Stimulated activated naive CD8-positive, alpha-beta T cell treated with anti-CD3 and anti-CD28 coated beads, Interleukin-15, Interleukin-2, amounts not matched to agents 100 ng/mL and 50 ng/mL, for 24 hours (primary cell): ENCODE results near the gene ABCB4.
"Not testable (repeated sequence)": the region's sequence is repeated elsewhere in the genome, so short reads cannot be mapped to it uniquely, and the experiment has no call there.

ENCODE experiments used
- H3K27ac Mint-ChIP-seq: one replicate; pipeline ENCODE4 v1.8.0; 2021; ENCODE audit warnings: mild to moderate bottlenecking, mixed read lengths
- H3K27me3 Mint-ChIP-seq: one replicate; pipeline ENCODE4 v1.8.0; 2021; ENCODE audit warnings: mixed read lengths
- H3K36me3 Mint-ChIP-seq: one replicate; pipeline ENCODE4 v1.8.0; 2021; ENCODE audit warnings: low read depth, mixed read lengths
- H3K4me1 Mint-ChIP-seq: one replicate; pipeline ENCODE4 v1.8.0; 2021; ENCODE audit warnings: low read depth, mixed read lengths
- H3K4me3 Mint-ChIP-seq: one replicate; pipeline ENCODE4 v1.8.0; 2021; ENCODE audit warnings: mild to moderate bottlenecking, mixed read lengths
- H3K9me3 Mint-ChIP-seq: one replicate; pipeline ENCODE4 v1.8.0; 2021; ENCODE audit warnings: mixed read lengths

Gene ABCB4

GRCh38 chr7:87497482-87497881 lies 22.0 kb upstream of the ABCB4 start:
- H3K27me3 Mint-ChIP-seq: peaks cover 13% of the 10 kb centered on the region
- H3K9me3 Mint-ChIP-seq: no peaks in the 10 kb centered on the region
- H3K36me3 Mint-ChIP-seq: no peaks in the 10 kb centered on the region
- H3K4me1 Mint-ChIP-seq: peaks cover 7% of the 10 kb centered on the region
- H3K4me3 Mint-ChIP-seq: no peak overlapping the region
- H3K27ac Mint-ChIP-seq: no peak overlapping the region

- Mint-ChIP-seq H3K27ac (no peak overlapping the region), H3K36me3 (no peaks in the 10 kb centered on the region)
Measured at GRCh38 chr7:87495366-87495765, 19.9 kb upstream of the ABCB4 start.

DNA sequence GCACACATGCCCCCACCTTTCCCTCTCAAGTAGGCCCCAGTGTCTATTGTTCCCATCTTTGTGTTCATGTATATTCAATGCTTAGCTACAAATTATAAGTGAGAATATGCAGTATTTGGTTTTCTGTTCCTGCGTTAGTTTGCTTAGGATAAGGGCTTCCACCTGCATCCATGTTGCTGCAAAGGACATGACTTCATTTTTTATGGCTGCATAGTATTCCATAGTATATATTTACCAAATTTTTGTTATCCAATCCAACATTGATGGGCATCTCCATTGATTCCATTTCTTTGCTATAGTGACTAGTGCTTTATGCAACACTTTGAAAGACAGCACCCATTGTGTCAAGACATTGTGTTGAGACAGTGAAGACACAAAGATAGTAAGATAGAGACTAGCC lies 19.0 kb upstream of the ABCB4 start:
- Mint-ChIP-seq H3K4me3 (no peak overlapping the region), H3K36me3 (no peaks in the 10 kb centered on the region), H3K4me1 (peaks cover 7% of the 10 kb centered on the region), H3K27me3 (peaks cover 16% of the 10 kb centered on the region), H3K9me3 (peaks cover 3% of the 10 kb centered on the region), H3K27ac (no peak overlapping the region)

More at GRCh38 chr7:87495366-87495765, 19.9 kb upstream of the ABCB4 start:
- H3K27me3 Mint-ChIP-seq: peaks cover 16% of the 10 kb centered on the region
- H3K4me3 Mint-ChIP-seq: no peak overlapping the region
- peaks cover 7% of the 10 kb centered on the region for H3K4me1 Mint-ChIP-seq
- H3K9me3 Mint-ChIP-seq: peaks cover 3% of the 10 kb centered on the region

GRCh38 chr7:87483131-87483530 lies 7.7 kb upstream of the ABCB4 start:
- H3K27me3 Mint-ChIP-seq: peaks cover 5% of the 10 kb centered on the region
- no peaks in the 10 kb centered on the region for H3K36me3 Mint-ChIP-seq
- no peak overlapping the region for H3K4me3 Mint-ChIP-seq
- no peaks in the 10 kb centered on the region for H3K4me1 Mint-ChIP-seq
- H3K9me3 Mint-ChIP-seq: no peaks in the 10 kb centered on the region
- H3K27ac Mint-ChIP-seq: no peak overlapping the region

DNA sequence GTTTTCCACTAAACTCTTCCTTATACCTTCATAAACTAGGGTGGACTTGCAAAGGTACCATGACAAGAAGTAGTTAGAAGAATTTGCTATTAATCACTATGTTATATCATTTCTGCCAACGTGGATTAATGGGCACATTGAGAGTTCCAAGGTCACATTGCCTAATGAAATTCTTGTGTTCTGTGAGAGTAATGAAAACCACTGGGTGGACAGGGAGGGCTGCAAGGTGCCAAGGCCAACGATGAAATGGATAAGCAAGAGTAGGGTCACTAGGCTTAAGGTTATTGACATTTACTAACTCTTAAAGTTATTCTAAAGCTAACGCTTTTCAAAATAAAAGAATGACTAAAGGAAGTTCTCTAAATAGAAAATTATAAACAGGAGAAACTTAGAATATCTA lies 6.6 kb upstream of the ABCB4 start:
- Mint-ChIP-seq H3K27ac (no peak overlapping the region), H3K4me3 (no peak overlapping the region), H3K9me3 (no peaks in the 10 kb centered on the region), H3K36me3 (no peaks in the 10 kb centered on the region), H3K4me1 (no peaks in the 10 kb centered on the region), H3K27me3 (peaks cover 7% of the 10 kb centered on the region)

DNA sequence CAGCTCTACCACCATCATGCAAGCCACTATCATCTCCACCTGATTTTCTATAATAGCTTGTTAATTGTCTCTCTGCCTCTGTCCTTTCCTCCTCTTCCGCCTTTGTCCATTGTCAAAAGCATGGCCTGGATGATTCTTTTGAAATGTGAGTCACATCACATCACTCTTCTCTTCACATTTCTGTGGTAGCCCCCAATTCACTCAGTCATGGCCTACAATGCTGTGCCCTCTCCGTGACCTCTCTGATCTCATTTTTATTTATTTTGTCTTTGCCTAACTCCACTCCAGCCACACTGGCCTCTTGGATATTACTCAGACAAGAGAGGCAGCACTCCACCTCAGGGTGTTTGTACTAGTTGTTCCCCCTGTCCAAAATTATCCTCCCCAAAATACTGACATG lies 4.9 kb upstream of the ABCB4 start:
- peaks cover 6% of the 10 kb centered on the region for H3K4me1 Mint-ChIP-seq
- H3K36me3 Mint-ChIP-seq: no peaks in the 10 kb centered on the region
- no peaks in the 10 kb centered on the region for H3K9me3 Mint-ChIP-seq
- H3K27ac Mint-ChIP-seq: no peak overlapping the region
- H3K27me3 Mint-ChIP-seq: peaks cover 14% of the 10 kb centered on the region
- no peak overlapping the region for H3K4me3 Mint-ChIP-seq

DNA sequence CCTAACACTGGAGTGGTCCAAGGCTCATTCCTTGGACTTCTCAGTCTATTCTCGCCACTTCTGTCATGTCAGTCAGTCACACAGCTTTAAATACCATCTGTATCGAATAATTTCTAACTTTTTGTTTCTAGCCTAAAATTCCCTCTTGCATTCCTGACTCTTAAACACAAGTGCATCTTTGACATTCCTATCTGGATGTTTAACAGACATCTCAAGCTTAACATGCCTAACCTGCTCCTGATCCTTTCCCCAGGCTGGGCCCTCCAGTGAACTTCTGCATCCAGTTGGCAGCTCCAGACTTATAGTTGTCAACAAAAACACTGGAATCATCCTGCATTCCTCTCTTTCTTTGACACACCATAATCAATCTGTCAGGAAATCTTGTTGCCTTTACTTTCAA lies 4.5 kb upstream of the ABCB4 start:
- Mint-ChIP-seq H3K27ac (no peak overlapping the region), H3K4me1 (peaks cover 9% of the 10 kb centered on the region), H3K9me3 (no peaks in the 10 kb centered on the region), H3K27me3 (peaks cover 17% of the 10 kb centered on the region), H3K36me3 (no peaks in the 10 kb centered on the region), H3K4me3 (no peak overlapping the region)

DNA sequence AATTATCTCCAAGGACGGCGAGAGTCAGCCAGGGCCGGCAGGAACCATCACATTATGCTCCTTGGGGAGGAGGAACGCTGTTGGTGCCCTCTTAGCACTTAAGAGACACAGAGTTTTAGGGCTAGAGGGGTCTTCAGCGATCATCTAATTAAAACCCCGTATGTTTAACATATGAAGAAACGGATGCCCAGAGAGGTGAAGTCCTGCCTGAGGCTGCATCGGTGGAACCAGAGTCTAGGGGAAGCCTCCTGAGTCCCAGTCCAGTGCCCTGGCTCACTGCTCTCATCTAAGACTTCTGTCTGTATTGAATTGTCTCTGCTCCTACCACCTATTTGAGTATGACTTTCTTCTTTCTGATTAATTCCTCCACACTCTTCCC lies 688 bp upstream of the ABCB4 start:
- Mint-ChIP-seq H3K4me3 (peak overlapping the region; percentile 48), H3K27ac (no peak overlapping the region), H3K4me1 (peaks cover 20% of the 10 kb centered on the region), H3K36me3 (no peaks in the 10 kb centered on the region), H3K9me3 (no peaks in the 10 kb centered on the region), H3K27me3 (peaks cover 45% of the 10 kb centered on the region)

DNA sequence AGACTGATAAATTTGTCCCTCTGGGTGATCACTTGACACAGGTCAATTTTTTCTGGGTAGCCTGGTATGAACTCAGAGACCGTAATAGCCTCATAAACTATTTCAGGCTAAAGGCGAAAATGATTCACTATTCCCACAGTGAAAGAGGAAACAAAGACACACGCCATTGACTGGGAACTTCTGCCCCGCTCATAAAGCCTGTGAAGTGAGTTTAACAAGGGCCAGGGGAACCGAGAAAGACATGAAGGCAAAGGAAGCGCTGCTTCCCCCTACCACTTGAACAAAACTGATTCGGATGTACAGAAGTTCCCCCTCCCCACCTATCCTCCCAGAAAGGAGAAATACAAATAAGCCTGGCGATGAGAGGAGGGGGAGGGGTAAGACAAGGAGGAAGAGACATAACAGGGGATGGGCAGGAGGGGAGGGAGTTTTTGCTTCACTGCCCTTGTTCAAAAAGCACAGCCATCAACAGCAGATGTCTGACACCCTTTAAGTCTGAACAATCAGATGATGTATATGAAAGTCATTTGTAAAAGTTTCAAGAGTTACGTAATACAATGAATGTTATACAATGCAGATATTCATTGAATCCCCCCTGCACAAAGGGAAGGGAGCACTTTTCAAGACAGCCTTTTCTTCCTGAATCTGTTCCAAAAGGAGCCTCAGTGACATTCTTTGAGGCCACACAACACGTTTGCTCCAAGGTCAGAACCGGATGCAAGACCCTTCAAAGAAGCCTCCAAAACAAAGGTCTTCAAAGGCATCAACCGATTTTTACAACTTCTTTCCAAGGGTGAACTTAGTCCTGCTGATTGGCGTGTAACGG lies 734 bp downstream of the ABCB4 start:
- Mint-ChIP-seq H3K4me3 (peak overlapping the region; percentile 73), H3K27me3 (peaks cover 45% of the 10 kb centered on the region), H3K27ac (peak overlapping the region; percentile 67), H3K9me3 (no peaks in the 10 kb centered on the region), H3K36me3 (no peaks in the 10 kb centered on the region), H3K4me1 (peaks cover 20% of the 10 kb centered on the region)

- H3K4me3 Mint-ChIP-seq: no peak overlapping the region
- H3K27ac Mint-ChIP-seq: no peak overlapping the region
Measured at GRCh38 chr7:87473986-87474385, 1.5 kb downstream of the ABCB4 start.

DNA sequence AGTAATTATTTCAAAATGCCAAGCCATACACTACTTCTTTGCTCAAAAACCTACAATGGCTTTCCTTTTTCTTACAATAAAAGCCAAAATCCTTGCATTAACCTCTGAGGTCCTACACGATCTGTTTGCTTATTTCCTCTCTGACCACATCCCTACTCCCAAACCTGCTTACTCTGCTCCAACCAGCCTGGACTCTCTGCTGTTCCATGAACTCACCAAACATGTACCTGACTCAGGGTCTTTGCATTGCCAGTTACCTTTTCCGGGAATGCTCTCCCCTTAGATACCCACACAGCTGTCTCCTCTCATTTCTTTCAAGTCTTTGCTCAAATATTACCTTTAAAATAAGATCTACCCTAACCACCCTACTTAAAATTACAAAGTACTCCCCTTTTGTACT lies 2.3 kb downstream of the ABCB4 start:
- H3K4me1 Mint-ChIP-seq: peaks cover 20% of the 10 kb centered on the region
- H3K36me3 Mint-ChIP-seq: no peaks in the 10 kb centered on the region
- H3K27me3 Mint-ChIP-seq: peaks cover 45% of the 10 kb centered on the region
- peak overlapping the region; percentile 14 for H3K27ac Mint-ChIP-seq
- no peaks in the 10 kb centered on the region for H3K9me3 Mint-ChIP-seq
- no peak overlapping the region for H3K4me3 Mint-ChIP-seq

More at GRCh38 chr7:87473986-87474385, 1.5 kb downstream of the ABCB4 start:
- H3K36me3 Mint-ChIP-seq: no peaks in the 10 kb centered on the region
- peaks cover 20% of the 10 kb centered on the region for H3K4me1 Mint-ChIP-seq
- peaks cover 45% of the 10 kb centered on the region for H3K27me3 Mint-ChIP-seq
- no peaks in the 10 kb centered on the region for H3K9me3 Mint-ChIP-seq

DNA sequence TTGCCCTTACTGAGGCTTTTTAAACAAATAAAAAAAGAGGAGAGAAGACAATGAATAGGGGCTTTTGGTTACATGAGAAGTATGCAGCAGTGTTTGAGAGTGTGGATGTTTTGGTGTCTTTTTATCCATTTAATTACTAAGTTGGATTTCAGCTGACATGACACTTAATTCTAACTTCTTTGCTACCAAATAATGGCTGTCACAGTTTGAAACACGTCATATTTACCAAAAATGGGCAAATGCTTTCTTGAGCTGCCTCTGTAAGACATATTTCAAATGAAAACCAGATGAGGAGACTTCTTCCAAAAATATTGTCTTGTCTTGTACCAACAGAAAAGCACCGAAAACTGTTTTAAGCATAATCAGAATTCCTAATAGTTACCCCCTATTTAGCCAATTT lies 4.0 kb downstream of the ABCB4 start:
- peaks cover 19% of the 10 kb centered on the region for H3K4me1 Mint-ChIP-seq
- H3K4me3 Mint-ChIP-seq: no peak overlapping the region
- peaks cover 7% of the 10 kb centered on the region for H3K9me3 Mint-ChIP-seq
- H3K27ac Mint-ChIP-seq: no peak overlapping the region
- no peaks in the 10 kb centered on the region for H3K36me3 Mint-ChIP-seq
- peaks cover 42% of the 10 kb centered on the region for H3K27me3 Mint-ChIP-seq

DNA sequence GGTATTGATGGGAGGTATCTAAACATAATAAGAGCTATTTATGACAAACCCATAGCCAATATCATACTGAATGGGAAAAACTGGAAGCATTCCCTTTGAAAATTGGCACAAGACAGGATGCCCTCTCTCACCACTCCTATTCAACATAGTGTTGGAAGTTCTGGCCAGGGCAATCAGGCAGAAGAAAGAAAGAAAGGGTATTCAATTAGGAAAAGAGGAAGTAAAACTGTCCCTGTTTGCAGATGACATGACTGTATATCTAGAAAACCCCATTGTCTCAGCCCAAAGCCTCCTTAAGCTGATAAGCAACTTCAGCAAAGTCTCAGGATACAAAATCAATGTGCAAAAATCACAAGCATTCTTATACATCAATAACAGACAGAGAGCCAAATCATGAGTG lies 6.3 kb downstream of the ABCB4 start:
- H3K27ac Mint-ChIP-seq, H3K9me3 Mint-ChIP-seq, H3K36me3 Mint-ChIP-seq, H3K4me1 Mint-ChIP-seq, H3K4me3 Mint-ChIP-seq: not testable (repeated sequence)
- H3K27me3 Mint-ChIP-seq: peaks cover 26% of the 10 kb centered on the region

GRCh38 chr7:87465534-87465880 lies 10.0 kb downstream of the ABCB4 start:
- H3K27ac Mint-ChIP-seq, H3K36me3 Mint-ChIP-seq, H3K4me3 Mint-ChIP-seq, H3K4me1 Mint-ChIP-seq, H3K9me3 Mint-ChIP-seq, H3K27me3 Mint-ChIP-seq: not testable (repeated sequence)

GRCh38 chr7:87464830-87465533 lies 10.5 kb downstream of the ABCB4 start:
- H3K9me3 Mint-ChIP-seq, H3K4me3 Mint-ChIP-seq, H3K27me3 Mint-ChIP-seq, H3K4me1 Mint-ChIP-seq, H3K27ac Mint-ChIP-seq, H3K36me3 Mint-ChIP-seq: not testable (repeated sequence)

GRCh38 chr7:87463982-87464381 lies 11.5 kb downstream of the ABCB4 start:
- Mint-ChIP-seq H3K4me3 (no peak overlapping the region), H3K27ac (no peak overlapping the region), H3K27me3 (peaks cover 10% of the 10 kb centered on the region), H3K4me1 (no peaks in the 10 kb centered on the region), H3K36me3 (no peaks in the 10 kb centered on the region), H3K9me3 (peaks cover 7% of the 10 kb centered on the region)
